Retinal pigment epithelial cell (primary cell): Measurements from ENCODE around the gene RDH5.

Source experiments
- DNase-seq: peaks from one replicate; pipeline ENCODE4 v3.0.0-alpha.2; 2010; ENCODE audit warnings: low read depth
- H3K4me3 ChIP-seq: 2 replicates; pipeline ENCODE4 v1.5.1; 2011; ENCODE audit warnings: mild to moderate bottlenecking, low read length, control low read depth, moderate library complexity
- CTCF ChIP-seq: conservative IDR thresholded peaks from 2 replicates; pipeline ENCODE4 v1.5.1; 2011; ENCODE audit warnings: low read depth, low read length, control low read depth, inconsistent platforms

Gene RDH5

GRCh38 chr12:55723516-55724225, 3.5 kb downstream of the RDH5 start:
- no peak overlapping the region for H3K4me3 ChIP-seq
- DNase-seq: no peak
- TF ChIP-seq CTCF: no peak

GRCh38 chr12:55724226-55724939, 4.2 kb downstream of the RDH5 start:
- DNase-seq: no peak
- H3K4me3 ChIP-seq: no peak overlapping the region
- TF ChIP-seq CTCF: peak; percentile 83

GRCh38 chr12:55724940-55725309, 4.7 kb downstream of the RDH5 start:
- no peak for DNase-seq
- peak overlapping the region; percentile 3 for H3K4me3 ChIP-seq
- TF ChIP-seq CTCF: no peak

GRCh38 chr12:55725556-55725955, 5.4 kb downstream of the RDH5 start:
- peak overlapping the region; percentile 92 for H3K4me3 ChIP-seq
- TF ChIP-seq CTCF: no peak
- no peak for DNase-seq

- DNase-seq: no peak
- H3K4me3 ChIP-seq: peak overlapping the region; percentile 92
- TF ChIP-seq CTCF: no peak
Measured at GRCh38 chr12:55726971-55727370, 6.8 kb downstream of the RDH5 start.

GRCh38 chr12:55727643-55728185, 7.5 kb downstream of the RDH5 start:
- no peak for TF ChIP-seq CTCF
- no peak for DNase-seq
- peak overlapping the region; percentile 92 for H3K4me3 ChIP-seq
